Cardiac fibroblast (primary cell): ENCODE data around the gene PSMG1.
A peak's percentile ranks its signal among the peaks of the same experiment; 100 is the strongest.
"Not testable (repeated sequence)": the region's sequence is repeated elsewhere in the genome, so short reads cannot be mapped to it uniquely, and the experiment has no call there.

ENCODE experiments used
- DNase-seq, 2 donors: peaks; one replicate each; pipeline versions ENCODE4 v3.0.0 to v3.0.0-alpha.2; 2010; ENCODE audit warnings: low read depth in 2 of 2
- H3K4me3 ChIP-seq, 2 donors: replicated peaks in 1 of 2; 1 replicate in 1 of 2; 2 replicates in 1 of 2; pipeline ENCODE4 v1.5.1; 2011; ENCODE audit warnings: low read depth in 2 of 2, low read length in 2 of 2, mild to moderate bottlenecking in 2 of 2, moderate library complexity in 1 of 2
- CTCF ChIP-seq: IDR thresholded peaks from one replicate; pipeline ENCODE4 v1.5.1; 2011; ENCODE audit warnings: low read depth, mild to moderate bottlenecking, low read length, inconsistent platforms

The PSMG1 gene

GRCh38 chr21:39183272-39184049, at the start of gene PSMG1:
PSMG1 (minus strand) TSS chr21:39183451; CDS start chr21:39183385, 66 bp downstream.
- peak; percentile 94 to 97 for DNase-seq
- H3K4me3 ChIP-seq: peak within 1 kb of the TSS; percentile 76 to 90
- no peak for TF ChIP-seq CTCF

- DNase-seq: peak; percentile 5 to 53
- H3K4me3 ChIP-seq: no peak overlapping the region
- TF ChIP-seq CTCF: no peak
These were observed 49.6 kb upstream of the PSMG1 start for GRCh38 chr21:39232861-39233291.

- DNase-seq: no peak
- no peak overlapping the region for H3K4me3 ChIP-seq
- no peak for TF ChIP-seq CTCF
These were observed 41.7 kb upstream of the PSMG1 start for GRCh38 chr21:39224930-39225329.

GRCh38 chr21:39221997-39222486, 38.8 kb upstream of the PSMG1 start:
- DNase-seq: no peak
- no peak for TF ChIP-seq CTCF
- H3K4me3 ChIP-seq: no peak overlapping the region

- TF ChIP-seq CTCF: no peak
- DNase-seq: no peak
- H3K4me3 ChIP-seq: no peak overlapping the region
These were observed 38.2 kb upstream of the PSMG1 start for GRCh38 chr21:39221282-39221996.

- DNase-seq, H3K4me3 ChIP-seq: not testable (repeated sequence)
These were observed 37.6 kb upstream of the PSMG1 start for GRCh38 chr21:39220875-39221274.

GRCh38 chr21:39220150-39220549, 36.9 kb upstream of the PSMG1 start:
- TF ChIP-seq CTCF: no peak
- DNase-seq: no peak

More at GRCh38 chr21:39220150-39220549, 36.9 kb upstream of the PSMG1 start:
- H3K4me3 ChIP-seq: no peak overlapping the region
